GM06990 (cell line): ENCODE results near the gene KLK2.

Source experiments
- DNase-seq: peaks from one replicate; pipeline ENCODE4 v3.0.0-alpha.2; 2011; ENCODE audit not compliant: insufficient read length; ENCODE audit errors: extremely low read depth
- H3K27me3 ChIP-seq: replicated peaks from 2 replicates; pipeline ENCODE4 v1.6.0; 2011; ENCODE audit warnings: low read length; ENCODE audit not compliant: control insufficient read depth, insufficient read depth
- H3K36me3 ChIP-seq: 2 replicates; pipeline ENCODE4 v1.5.1; 2011; ENCODE audit warnings: low read length; ENCODE audit not compliant: control insufficient read depth, insufficient read depth
- H3K4me3 ChIP-seq: replicated peaks from 2 replicates; pipeline ENCODE4 v1.5.1; 2011; ENCODE audit warnings: low read depth, mild to moderate bottlenecking, control low read depth, low read length
- CTCF ChIP-seq: IDR thresholded peaks from 2 replicates; pipeline ENCODE4 v1.5.1; 2011; ENCODE audit warnings: low read length, control low read depth, mild to moderate bottlenecking, inconsistent platforms; ENCODE audit not compliant: insufficient read depth, poor library complexity, severe bottlenecking

The KLK2 gene

GRCh38 chr19:50912102-50912599, 38.9 kb downstream of the KLK2 start:
- Histone ChIP-seq H3K4me3 (no peak overlapping the region), H3K27me3 (peaks cover 2% of the 10 kb centered on the region), H3K36me3 (no peaks in the 10 kb centered on the region)
- no peak for DNase-seq
- TF ChIP-seq CTCF: no peak

GRCh38 chr19:50912727-50913716, 39.8 kb downstream of the KLK2 start:
- H3K36me3 ChIP-seq: no peaks in the 10 kb centered on the region
- H3K27me3 ChIP-seq: peaks cover 2% of the 10 kb centered on the region
- TF ChIP-seq CTCF: no peak
- DNase-seq: no peak
- no peak overlapping the region for H3K4me3 ChIP-seq

GRCh38 chr19:50916069-50916468, 42.8 kb downstream of the KLK2 start:
- Histone ChIP-seq H3K27me3 (no peaks in the 10 kb centered on the region; the same call in 1 of the 2 replicates), H3K4me3 (no peak overlapping the region), H3K36me3 (no peaks in the 10 kb centered on the region)
- no peak for TF ChIP-seq CTCF
- DNase-seq: no peak

GRCh38 chr19:50921426-50922316, 48.4 kb downstream of the KLK2 start:
- no peak overlapping the region for H3K4me3 ChIP-seq
- no peaks in the 10 kb centered on the region for H3K27me3 ChIP-seq
- no peaks in the 10 kb centered on the region for H3K36me3 ChIP-seq
- no peak for DNase-seq
- no peak for TF ChIP-seq CTCF

GRCh38 chr19:50922317-50922853, 49.1 kb downstream of the KLK2 start:
- Histone ChIP-seq H3K4me3 (no peak overlapping the region), H3K27me3 (no peaks in the 10 kb centered on the region), H3K36me3 (no peaks in the 10 kb centered on the region)
- peak; percentile 89 for TF ChIP-seq CTCF
- peak; percentile 55 for DNase-seq
